OCI-LY7 (cell line): ENCODE data around the gene NKAIN2. TPM values are rescaled to one million over a fixed set of nuclear protein-coding genes. Genes with fewer than 3 reads are reported as not detected.

Experiments used
- BruUV-seq: library from RNA; stranded (reverse); fragments of 400-500 nt; replicated peaks from 2 replicates; lab custom pipeline; 2021; lab: Mats Ljungman, UMichigan
- CTCF ChIA-PET: fragments of 300-600 bp; sonication (Branson Sonifier 250); formaldehyde crosslinking; loops from one replicate; lab custom pipeline; 2022; ENCODE audit warnings: antibody characterized with exemption; ENCODE audit not compliant: unreplicated experiment; lab: Charles Lee
- POLR2A ChIA-PET: fragments of 300-600 bp; sonication (Branson Sonifier 250); formaldehyde crosslinking; loops from one replicate; lab custom pipeline; 2022; ENCODE audit warnings: antibody characterized with exemption; lab: Charles Lee
- DNase-seq: peaks from one replicate; pipeline ENCODE4 v3.0.0-alpha.2; 2015; ENCODE audit warnings: low spot score
- H2AFZ ChIP-seq: fragments of 200-600 bp; sonication (generic), shearing (Covaris generic); 2 replicates; pipeline ENCODE4 v1.6.1; 2014; ENCODE audit warnings: mild to moderate bottlenecking, antibody characterized with exemption, low read length, moderate library complexity
- H3K27ac ChIP-seq: fragments of 200-600 bp; sonication (generic); 2 replicates; pipeline ENCODE4 v1.5.1; 2014; ENCODE audit warnings: mixed run types, low read depth, mild to moderate bottlenecking, moderate library complexity, low read length, inconsistent platforms; ENCODE audit not compliant: poor library complexity, severe bottlenecking
- H3K36me3 ChIP-seq: fragments of 200-600 bp; sonication (generic); 2 replicates; pipeline ENCODE4 v1.6.1; 2014; ENCODE audit warnings: mild to moderate bottlenecking, antibody characterized with exemption, low read length, moderate library complexity, mixed read lengths; ENCODE audit not compliant: insufficient read depth
- H3K4me1 ChIP-seq: fragments of 200-600 bp; sonication (generic); 2 replicates; pipeline ENCODE4 v1.5.1; 2014; ENCODE audit warnings: mild to moderate bottlenecking, low read length; ENCODE audit not compliant: insufficient read depth, poor library complexity, severe bottlenecking
- H3K4me2 ChIP-seq: fragments of 200-600 bp; sonication (generic); 2 replicates; pipeline ENCODE4 v1.6.1; 2014; ENCODE audit warnings: mild to moderate bottlenecking, low read length
- H3K4me3 ChIP-seq: fragments of 200-600 bp; sonication (generic); 2 replicates; pipeline ENCODE4 v1.5.1; 2014; ENCODE audit warnings: mild to moderate bottlenecking, low read depth, low read length; ENCODE audit not compliant: poor library complexity, severe bottlenecking
- H3K79me2 ChIP-seq: fragments of 200-600 bp; sonication (generic); 2 replicates; pipeline ENCODE4 v1.6.1; 2016; ENCODE audit warnings: low read depth, mild to moderate bottlenecking, low read length, moderate library complexity, mixed read lengths; ENCODE audit not compliant: insufficient read depth
- H3K9me2 ChIP-seq: fragments of 200-600 bp; sonication (generic); 2 replicates; pipeline ENCODE4 v1.6.1; 2016; ENCODE audit warnings: mild to moderate bottlenecking, low read length, mixed read lengths; ENCODE audit not compliant: insufficient read depth
- H3K9me3 ChIP-seq: fragments of 200-600 bp; sonication (generic); 2 replicates; pipeline ENCODE4 v1.6.1; 2014; ENCODE audit warnings: mild to moderate bottlenecking, mixed run types, low read length, mixed read lengths
- H4K20me1 ChIP-seq: fragments of 200-600 bp; sonication (generic); 2 replicates; pipeline ENCODE4 v1.6.1; 2014; ENCODE audit warnings: mild to moderate bottlenecking, antibody characterized with exemption, low read length, moderate library complexity, mixed read lengths; ENCODE audit not compliant: insufficient read depth
- CTCF ChIP-seq: fragments of 200-600 bp; sonication (generic); conservative IDR thresholded peaks from 2 replicates; pipeline ENCODE4 v1.5.1; 2014; ENCODE audit warnings: mild to moderate bottlenecking, antibody characterized with exemption, low read length, moderate library complexity, mixed read lengths
- EZH2phosphoT487 ChIP-seq: fragments of 200-600 bp; sonication (generic); IDR thresholded peaks from 2 replicates; pipeline ENCODE4 v1.6.1; 2018; ENCODE audit warnings: low read depth, borderline replicate concordance, mild to moderate bottlenecking, mixed run types, antibody characterized with exemption, low read length, moderate library complexity, mixed read lengths
- intact Hi-C: fragments of 100-400 bp; cut with micrococcal nuclease; formaldehyde crosslinking; loops from one replicate; pipeline ENCODE4 v1.10.0; 2022; ENCODE audit not compliant: unreplicated experiment
- total RNA-seq, 2 experiments: library from RNA; depleted of rRNA in 1 of 2; stranded (reverse); fragments of >200 nt in 1 of 2; shearing (Covaris generic) in 1 of 2; gene quantifications; 2 replicates each; pipeline ENCODE4 v1.2.3, GENCODE V29; 2014 to 2022

Gene NKAIN2
- total RNA-seq, 2 experiments from 2014 or later: not detected

DNA sequence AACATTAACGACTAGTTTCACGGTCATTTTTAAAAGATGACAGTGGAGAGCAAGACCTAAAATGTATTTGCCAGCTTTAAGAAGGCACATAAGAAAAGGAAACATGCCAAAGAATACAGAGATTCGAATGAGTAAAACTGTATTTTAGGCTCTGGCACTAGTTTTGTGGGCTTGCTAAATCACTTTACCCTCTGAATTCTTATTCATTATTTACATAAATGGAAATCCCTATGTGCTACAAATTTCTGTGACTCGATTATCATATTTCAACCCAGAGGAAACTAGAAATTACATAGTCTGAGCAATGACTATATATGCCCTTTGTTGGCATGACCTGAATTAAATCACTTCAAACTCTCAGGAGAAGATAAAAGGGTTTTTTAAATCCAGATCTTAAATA is 716.8 kb downstream of the NKAIN2 start:
- Histone ChIP-seq H3K27ac (no peak overlapping the region), H3K9me3 (no peaks in the 10 kb centered on the region), H3K4me1 (no peaks in the 10 kb centered on the region), H3K4me2 (no peak overlapping the region), H4K20me1 (no peaks in the 10 kb centered on the region), H3K4me3 (no peak overlapping the region), H3K9me2 (no peaks in the 10 kb centered on the region), H2AFZ (no peak overlapping the region), H3K79me2 (no peaks in the 10 kb centered on the region), H3K36me3 (no peaks in the 10 kb centered on the region)
- no peak for TF ChIP-seq EZH2phosphoT487
- no peak for TF ChIP-seq CTCF
- ChIA-PET CTCF (no interaction called here), POLR2A (interaction anchor here (0.6 kb wide), 1 partner anchor 48 kb away, joined by 5 read pairs; no protein-coding TSS in a partner anchor)
- BruUV-seq: no TSS peak
- DNase-seq: no peak
- intact Hi-C loops: no loop called here

GRCh38 chr6:124522335-124522734 is 718.7 kb downstream of the NKAIN2 start:
- Histone ChIP-seq H3K36me3 (no peaks in the 10 kb centered on the region), H2AFZ (no peak overlapping the region), H3K27ac (no peak overlapping the region), H3K9me3 (no peaks in the 10 kb centered on the region), H3K4me1 (no peaks in the 10 kb centered on the region), H4K20me1 (no peaks in the 10 kb centered on the region), H3K9me2 (no peaks in the 10 kb centered on the region), H3K4me2 (no peak overlapping the region), H3K79me2 (no peaks in the 10 kb centered on the region), H3K4me3 (no peak overlapping the region)
- TF ChIP-seq CTCF: no peak
- no peak for TF ChIP-seq EZH2phosphoT487
- no TSS peak for BruUV-seq
- DNase-seq: no peak
- ChIA-PET POLR2A (no interaction called here), CTCF (no interaction called here)
- intact Hi-C loops: no loop called here

GRCh38 chr6:124524491-124525200 is 721.0 kb downstream of the NKAIN2 start:
- POLR2A ChIA-PET: no interaction called here
- CTCF ChIA-PET: no interaction called here

More at GRCh38 chr6:124524491-124525200, 721.0 kb downstream of the NKAIN2 start:
- DNase-seq: no peak
- Histone ChIP-seq H3K4me1 (no peaks in the 10 kb centered on the region), H3K9me3 (no peaks in the 10 kb centered on the region), H3K9me2 (no peaks in the 10 kb centered on the region), H3K4me3 (no peak overlapping the region), H3K79me2 (no peaks in the 10 kb centered on the region), H4K20me1 (no peaks in the 10 kb centered on the region), H3K4me2 (no peak overlapping the region), H3K36me3 (no peaks in the 10 kb centered on the region), H2AFZ (no peak overlapping the region), H3K27ac (no peak overlapping the region)
- TF ChIP-seq CTCF (no peak), EZH2phosphoT487 (no peak)
- intact Hi-C loops: no loop called here
- BruUV-seq: no TSS peak
